Measurements from ENCODE around the gene STX8. TPM values are rescaled to one million over a fixed set of nuclear protein-coding genes. Genes with fewer than 3 reads are reported as not detected.
"Not testable (repeated sequence)": the region's sequence is repeated elsewhere in the genome, so short reads cannot be mapped to it uniquely, and the experiment has no call there.

The STX8 gene
- total RNA-seq, 1 donor from 2014 or later: 58.4 TPM

GRCh38 chr17:9381068-9381467, 194.6 kb downstream of the STX8 start:
- Histone ChIP-seq H3K27me3 (ENCODE audit: control insufficient read depth, insufficient read depth, low read length) (no peaks in the 10 kb centered on the region), H3K36me3 (ENCODE audit: control insufficient read depth, insufficient read depth, low read length) (no peaks in the 10 kb centered on the region), H3K4me3 (ENCODE audit: low read depth, low read length) (no peak overlapping the region)
- TF ChIP-seq CTCF (IDR thresholded peaks at IDR 0.05; ENCODE audit: insufficient read depth, low read length, severe bottlenecking): no peak
- no peak for DNase-seq (ENCODE audit: low read depth)
- no peak for FAIRE-seq

- FAIRE-seq (no peak), DNase-seq (ENCODE audit: low read depth) (no peak)
- Histone ChIP-seq H3K4me3 (ENCODE audit: low read depth, low read length) (no peak overlapping the region), H3K27me3 (ENCODE audit: control insufficient read depth, insufficient read depth, low read length) (no peaks in the 10 kb centered on the region), H3K36me3 (ENCODE audit: control insufficient read depth, insufficient read depth, low read length) (no peaks in the 10 kb centered on the region)
- no peak for TF ChIP-seq CTCF (IDR thresholded peaks at IDR 0.05; ENCODE audit: insufficient read depth, low read length, severe bottlenecking)
Measured at GRCh38 chr17:9380361-9380760, 195.3 kb downstream of the STX8 start.

GRCh38 chr17:9376177-9376576, 199.4 kb downstream of the STX8 start:
- FAIRE-seq; H3K27me3 ChIP-seq (ENCODE audit: control insufficient read depth, insufficient read depth, low read length); H3K36me3 ChIP-seq (ENCODE audit: control insufficient read depth, insufficient read depth, low read length); DNase-seq (ENCODE audit: low read depth); H3K4me3 ChIP-seq (ENCODE audit: low read depth, low read length): not testable (repeated sequence)

- peak; percentile 7 for FAIRE-seq
- H3K27me3 ChIP-seq (ENCODE audit: control insufficient read depth, insufficient read depth, low read length): no peaks in the 10 kb centered on the region
- H3K4me3 ChIP-seq (ENCODE audit: low read depth, low read length): no peak overlapping the region
- no peak for TF ChIP-seq CTCF (IDR thresholded peaks at IDR 0.05; ENCODE audit: insufficient read depth, low read length, severe bottlenecking)
- no peaks in the 10 kb centered on the region for H3K36me3 ChIP-seq (ENCODE audit: control insufficient read depth, insufficient read depth, low read length)
- DNase-seq (ENCODE audit: low read depth): peak; percentile 98
Measured at GRCh38 chr17:9371019-9371418, 204.6 kb downstream of the STX8 start.

GRCh38 chr17:9370467-9370866, 205.2 kb downstream of the STX8 start:
- H3K27me3 ChIP-seq (ENCODE audit: control insufficient read depth, insufficient read depth, low read length): no peaks in the 10 kb centered on the region
- no peak for TF ChIP-seq CTCF (IDR thresholded peaks at IDR 0.05; ENCODE audit: insufficient read depth, low read length, severe bottlenecking)
- FAIRE-seq (no peak), DNase-seq (ENCODE audit: low read depth) (peak; percentile 74)
- no peaks in the 10 kb centered on the region for H3K36me3 ChIP-seq (ENCODE audit: control insufficient read depth, insufficient read depth, low read length)
- H3K4me3 ChIP-seq (ENCODE audit: low read depth, low read length): no peak overlapping the region

- no peak overlapping the region for H3K4me3 ChIP-seq (ENCODE audit: low read depth, low read length)
- FAIRE-seq: no peak
- H3K27me3 ChIP-seq (ENCODE audit: control insufficient read depth, insufficient read depth, low read length): no peaks in the 10 kb centered on the region
- no peaks in the 10 kb centered on the region for H3K36me3 ChIP-seq (ENCODE audit: control insufficient read depth, insufficient read depth, low read length)
- peak; percentile 13 for DNase-seq (ENCODE audit: low read depth)
- TF ChIP-seq CTCF (IDR thresholded peaks at IDR 0.05; ENCODE audit: insufficient read depth, low read length, severe bottlenecking): no peak
Measured at GRCh38 chr17:9368631-9369030, 207.0 kb downstream of the STX8 start.

Measured in bronchial epithelial cell (primary cell).